Measurements from ENCODE around the gene FANCC. TPM values are rescaled to one million over a fixed set of nuclear protein-coding genes. Genes with fewer than 3 reads are reported as not detected.

The FANCC gene
- total RNA-seq, 3 donors from 2014 or later (not counting 1 experiment from before 2014, with no cell fraction given) = 9.9 to 18.9 (median 12.8) TPM

DNA sequence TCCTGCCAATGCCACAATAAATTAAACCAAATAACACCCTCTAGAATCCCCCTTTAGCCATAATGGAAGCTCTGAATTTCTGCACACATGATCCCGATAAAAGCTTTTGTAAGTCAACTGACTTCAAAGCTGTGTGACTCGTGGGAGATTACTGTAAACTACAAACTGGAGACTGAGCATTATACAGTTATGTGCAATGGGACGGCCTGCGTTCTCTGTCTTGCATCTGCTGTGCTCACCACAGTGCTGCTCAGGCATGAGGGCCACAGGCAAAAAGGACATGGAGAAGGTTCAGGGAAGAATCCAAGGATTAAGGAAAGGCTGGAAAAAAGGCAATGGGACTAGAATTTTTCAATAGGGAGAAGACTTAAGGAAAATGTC lies 184.2 kb downstream of the FANCC start:
- Histone ChIP-seq H3K27me3 (ENCODE audit: control insufficient read depth, insufficient read depth, low read length) (no peaks in the 10 kb centered on the region), H3K9me3 (ENCODE audit: control insufficient read depth, insufficient read depth, low read length) (no peaks in the 10 kb centered on the region), H3K27ac (ENCODE audit: low read length) (no peak overlapping the region), H3K36me3 (ENCODE audit: control insufficient read depth, insufficient read depth, low read length) (no peaks in the 10 kb centered on the region), H3K4me3 (ENCODE audit: low read length) (no peak overlapping the region), H3K4me1 (ENCODE audit: control insufficient read depth, insufficient read depth, low read length) (no peaks in the 10 kb centered on the region)
- intact Hi-C loops (cut with micrococcal nuclease) = no loop called here
- TF ChIP-seq, protein P1, sequence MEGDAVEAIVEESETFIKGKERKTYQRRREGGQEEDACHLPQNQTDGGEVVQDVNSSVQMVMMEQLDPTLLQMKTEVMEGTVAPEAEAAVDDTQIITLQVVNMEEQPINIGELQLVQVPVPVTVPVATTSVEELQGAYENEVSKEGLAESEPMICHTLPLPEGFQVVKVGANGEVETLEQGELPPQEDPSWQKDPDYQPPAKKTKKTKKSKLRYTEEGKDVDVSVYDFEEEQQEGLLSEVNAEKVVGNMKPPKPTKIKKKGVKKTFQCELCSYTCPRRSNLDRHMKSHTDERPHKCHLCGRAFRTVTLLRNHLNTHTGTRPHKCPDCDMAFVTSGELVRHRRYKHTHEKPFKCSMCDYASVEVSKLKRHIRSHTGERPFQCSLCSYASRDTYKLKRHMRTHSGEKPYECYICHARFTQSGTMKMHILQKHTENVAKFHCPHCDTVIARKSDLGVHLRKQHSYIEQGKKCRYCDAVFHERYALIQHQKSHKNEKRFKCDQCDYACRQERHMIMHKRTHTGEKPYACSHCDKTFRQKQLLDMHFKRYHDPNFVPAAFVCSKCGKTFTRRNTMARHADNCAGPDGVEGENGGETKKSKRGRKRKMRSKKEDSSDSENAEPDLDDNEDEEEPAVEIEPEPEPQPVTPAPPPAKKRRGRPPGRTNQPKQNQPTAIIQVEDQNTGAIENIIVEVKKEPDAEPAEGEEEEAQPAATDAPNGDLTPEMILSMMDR (IDR thresholded peaks at IDR 0.05) = no peak
- DNase-seq = no peak
- H3K36me3 Mint-ChIP-seq = no peaks in the 10 kb centered on the region
- no peak overlapping the region for H3K27ac Mint-ChIP-seq
- H3K4me3 Mint-ChIP-seq = no peak overlapping the region
- H3K4me1 Mint-ChIP-seq = peaks cover 5% of the 10 kb centered on the region in 2 donors
- no peak for ATAC-seq
- H3K27me3 Mint-ChIP-seq (ENCODE audit: low read depth in 2 of 2) = no peaks in the 10 kb centered on the region
- 97% methylated on average over 4 of the region's 4 CpGs for WGBS (ENCODE audit: insufficient coverage)
- H3K9me3 Mint-ChIP-seq = no peaks in the 10 kb centered on the region

DNA sequence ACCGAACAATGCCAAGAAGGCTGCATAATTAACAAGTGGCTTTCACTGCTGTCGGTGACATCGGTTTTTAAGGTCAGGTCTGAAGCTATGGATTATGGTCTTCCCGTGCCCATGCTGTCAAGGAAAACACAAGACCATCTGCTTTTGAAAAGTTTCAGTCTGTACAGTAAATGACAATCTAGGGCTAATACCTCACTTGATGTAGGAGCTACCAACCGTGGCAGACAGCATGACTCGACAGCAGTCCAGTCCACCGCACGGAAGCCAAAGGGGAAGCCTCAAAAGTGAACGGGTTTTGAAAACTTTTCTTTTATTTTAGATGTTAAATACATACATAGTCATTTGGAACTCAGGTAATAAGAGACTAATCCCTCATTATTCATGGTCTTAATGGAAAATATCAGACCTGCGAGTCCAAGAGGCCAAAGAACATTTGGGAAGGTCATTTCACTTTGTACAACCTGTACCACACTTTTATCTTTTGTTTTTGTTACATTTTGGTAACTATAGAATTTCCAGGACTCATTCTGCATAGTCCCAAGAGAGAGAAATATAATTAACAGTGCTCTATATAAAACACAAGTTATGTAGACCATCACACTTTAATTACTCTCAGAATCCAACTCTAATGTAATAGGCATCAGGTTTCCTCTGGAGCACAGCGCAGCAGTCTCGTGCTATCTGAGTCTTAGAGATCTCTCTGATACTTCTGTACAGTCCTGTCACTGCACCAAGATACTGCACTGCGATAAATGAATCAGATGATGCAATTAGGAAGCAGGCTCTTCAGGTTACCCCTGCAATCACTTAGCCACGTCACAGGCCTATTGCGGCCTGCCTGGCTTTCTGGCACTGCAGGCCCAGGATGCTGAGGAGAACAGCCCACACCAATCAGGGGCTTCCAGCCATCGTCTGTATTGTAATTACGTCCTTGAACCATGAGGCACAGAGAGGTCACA lies 184.9 kb downstream of the FANCC start:
- Histone ChIP-seq H3K36me3 (ENCODE audit: control insufficient read depth, insufficient read depth, low read length) (no peaks in the 10 kb centered on the region), H3K27me3 (ENCODE audit: control insufficient read depth, insufficient read depth, low read length) (no peaks in the 10 kb centered on the region), H3K27ac (ENCODE audit: low read length) (no peak overlapping the region), H3K4me1 (ENCODE audit: control insufficient read depth, insufficient read depth, low read length) (peaks cover under 1% of the 10 kb centered on the region), H3K9me3 (ENCODE audit: control insufficient read depth, insufficient read depth, low read length) (no peaks in the 10 kb centered on the region), H3K4me3 (ENCODE audit: low read length) (no peak overlapping the region)
- Mint-ChIP-seq H3K27ac (no peak overlapping the region), H3K27me3 (ENCODE audit: low read depth in 2 of 2) (no peaks in the 10 kb centered on the region), H3K9me3 (no peaks in the 10 kb centered on the region), H3K4me3 (no peak overlapping the region), H3K36me3 (no peaks in the 10 kb centered on the region), H3K4me1 (peaks cover 5% of the 10 kb centered on the region in 2 donors)
- TF ChIP-seq, protein P1 (IDR thresholded peaks at IDR 0.05) = no peak
- DNase-seq = no peak
- 91% methylated on average over 15 of the region's 17 CpGs for WGBS (ENCODE audit: insufficient coverage)
- intact Hi-C loops (cut with micrococcal nuclease) = no loop called here
- peak in 1 of 3 donors; percentile 82 for ATAC-seq

DNA sequence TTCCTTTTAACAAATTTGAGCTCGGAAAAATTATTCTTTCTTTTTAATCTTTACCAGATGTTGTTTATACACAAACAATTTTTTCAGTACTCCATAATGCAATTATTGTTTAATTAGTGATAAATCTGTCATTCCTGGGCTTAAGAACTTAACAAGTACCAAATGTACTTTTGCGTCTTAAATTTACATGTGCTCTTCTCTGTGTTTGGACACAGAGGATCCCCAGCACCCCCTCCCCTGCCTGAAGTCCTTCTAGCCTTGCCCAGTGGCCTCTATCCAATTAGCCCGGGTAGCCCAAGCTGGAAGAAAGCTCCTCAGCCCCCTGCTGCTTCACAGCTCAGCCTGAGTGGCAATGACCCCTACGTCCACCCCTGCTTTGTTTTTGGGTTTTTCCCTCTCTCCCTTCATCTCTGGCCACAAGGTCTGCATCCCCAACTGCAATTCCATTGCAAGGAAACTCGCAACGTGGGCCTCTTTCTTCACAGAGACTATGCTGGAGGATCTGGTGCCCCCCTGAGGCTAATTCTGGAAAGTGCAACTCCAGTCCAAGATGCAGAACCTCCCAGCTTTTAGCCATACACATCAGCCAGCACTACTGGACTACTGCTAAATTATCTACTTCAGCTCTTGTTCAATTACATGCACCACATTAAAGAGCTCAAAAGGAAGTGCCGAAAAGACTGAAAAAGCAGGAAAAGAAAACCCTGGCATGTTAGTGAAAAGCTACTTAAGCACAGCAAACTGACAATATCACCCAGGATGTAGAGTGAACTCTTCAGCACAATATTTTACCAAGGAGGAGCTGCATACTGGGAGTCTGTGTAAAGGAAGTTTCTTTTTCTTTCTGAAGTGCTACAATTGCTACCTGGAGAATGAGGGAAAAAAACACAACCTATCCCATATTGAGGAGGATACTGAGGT lies 186.2 kb downstream of the FANCC start:
- no peaks in the 10 kb centered on the region for H3K9me3 Mint-ChIP-seq
- no peaks in the 10 kb centered on the region for H3K27me3 Mint-ChIP-seq (ENCODE audit: low read depth in 2 of 2)
- H3K27ac ChIP-seq (ENCODE audit: low read length) = no peak overlapping the region
- H3K36me3 Mint-ChIP-seq = no peaks in the 10 kb centered on the region
- DNase-seq (peak; percentile 31 to 66), ATAC-seq (peak in 2 of 3 donors; percentile 56 to 62)
- H3K9me3 ChIP-seq (ENCODE audit: control insufficient read depth, insufficient read depth, low read length) = no peaks in the 10 kb centered on the region
- intact Hi-C loops (cut with micrococcal nuclease) = loop anchor here (1.0 to 2.0 kb wide), 3 partner anchors 348 to 462 kb away; no protein-coding TSS in a partner anchor
- H3K27me3 ChIP-seq (ENCODE audit: control insufficient read depth, insufficient read depth, low read length) = no peaks in the 10 kb centered on the region
- H3K4me1 ChIP-seq (ENCODE audit: control insufficient read depth, insufficient read depth, low read length) = peaks cover 6% of the 10 kb centered on the region
- peaks cover 5% of the 10 kb centered on the region in 2 donors for H3K4me1 Mint-ChIP-seq
- no peaks in the 10 kb centered on the region for H3K36me3 ChIP-seq (ENCODE audit: control insufficient read depth, insufficient read depth, low read length)
- H3K27ac Mint-ChIP-seq = no peak overlapping the region
- 62% methylated on average over 5 of the region's 7 CpGs for WGBS (ENCODE audit: insufficient coverage)
- no peak overlapping the region for H3K4me3 ChIP-seq (ENCODE audit: low read length)
- TF ChIP-seq, protein P1 (IDR thresholded peaks at IDR 0.05) = peak; percentile 79
- no peak overlapping the region for H3K4me3 Mint-ChIP-seq

Measured in natural killer cell (primary cell).